ENCODE results near the gene EHD4. TPM values are rescaled to one million over a fixed set of nuclear protein-coding genes. Genes with fewer than 3 reads are reported as not detected.

EHD4 gene
- total RNA-seq, 1 donor from 2014 or later = 21.1 TPM

DNA sequence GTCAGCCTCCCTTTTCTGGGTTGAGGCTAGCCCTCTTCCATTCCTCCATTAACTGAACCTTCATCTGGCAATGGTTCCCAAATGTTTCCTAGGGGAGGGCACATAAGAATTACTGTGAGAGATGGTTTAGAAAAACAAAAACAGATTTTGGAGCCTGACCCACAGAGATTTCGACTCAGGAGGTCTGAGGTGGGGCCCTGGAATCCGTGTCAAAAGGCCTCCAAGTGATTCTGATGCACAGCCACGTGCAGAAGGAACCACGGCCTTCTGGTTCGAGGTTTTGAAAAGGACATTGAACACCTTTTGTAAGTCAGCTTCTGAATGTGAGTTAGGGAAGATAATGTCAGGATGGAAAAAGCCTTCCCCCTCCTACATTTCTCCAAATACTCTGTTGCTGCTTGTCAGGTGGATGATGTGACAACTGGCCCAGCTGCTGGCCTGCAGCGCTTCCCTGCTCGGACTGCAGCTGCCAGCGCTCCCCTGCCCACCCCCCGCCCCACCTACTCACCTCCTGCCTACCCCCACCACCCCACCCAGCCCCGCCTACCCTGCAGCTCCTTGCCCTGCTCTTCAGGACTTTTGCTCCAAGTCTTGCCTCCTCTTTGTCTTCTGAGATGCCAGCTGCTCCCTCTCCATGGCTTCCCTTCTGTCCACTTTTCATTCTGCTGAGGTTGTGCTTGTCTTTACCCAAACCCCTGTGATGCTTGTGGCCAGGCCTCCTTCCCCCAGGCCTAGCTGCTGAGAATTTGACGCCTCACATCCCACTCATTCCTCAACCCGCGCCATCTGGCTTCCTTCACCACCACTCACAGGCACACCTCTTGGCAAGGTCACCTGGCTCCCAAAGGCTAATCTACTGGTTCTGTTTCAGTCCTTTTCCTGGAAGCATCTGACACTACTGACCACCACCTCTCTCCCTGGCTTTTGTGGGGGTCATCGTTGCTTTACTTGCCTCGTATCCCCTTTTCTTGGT is 6.6 kb downstream of the EHD4 start:
- no peak for DNase-seq (ENCODE audit: low read depth)
- H3K4me3 ChIP-seq (ENCODE audit: low read depth, low read length) = no peak overlapping the region
- no peak for FAIRE-seq

GRCh38 chr15:41961595-41962202 is 10.7 kb downstream of the EHD4 start:
- H3K36me3 ChIP-seq (ENCODE audit: control insufficient read depth, insufficient read depth, low read length) = peaks cover 7% of the 10 kb centered on the region
- no peaks in the 10 kb centered on the region for H3K27me3 ChIP-seq (ENCODE audit: control insufficient read depth, insufficient read depth, low read length)
- TF ChIP-seq CTCF (IDR thresholded peaks at IDR 0.05; ENCODE audit: insufficient read depth, low read length, severe bottlenecking) = no peak
- no peak for FAIRE-seq
- no peak for DNase-seq (ENCODE audit: low read depth)
- H3K4me3 ChIP-seq (ENCODE audit: low read depth, low read length) = no peak overlapping the region

More for the DNA sequence above, 6.6 kb downstream of the EHD4 start:
- no peak for TF ChIP-seq CTCF (IDR thresholded peaks at IDR 0.05; ENCODE audit: insufficient read depth, low read length, severe bottlenecking)
- Histone ChIP-seq H3K27me3 (ENCODE audit: control insufficient read depth, insufficient read depth, low read length) (no peaks in the 10 kb centered on the region), H3K36me3 (ENCODE audit: control insufficient read depth, insufficient read depth, low read length) (peaks cover 1% of the 10 kb centered on the region)

GRCh38 chr15:41961001-41961518 is 11.3 kb downstream of the EHD4 start:
- TF ChIP-seq CTCF (IDR thresholded peaks at IDR 0.05; ENCODE audit: insufficient read depth, low read length, severe bottlenecking) = no peak
- Histone ChIP-seq H3K36me3 (ENCODE audit: control insufficient read depth, insufficient read depth, low read length) (peaks cover 8% of the 10 kb centered on the region), H3K27me3 (ENCODE audit: control insufficient read depth, insufficient read depth, low read length) (no peaks in the 10 kb centered on the region), H3K4me3 (ENCODE audit: low read depth, low read length) (no peak overlapping the region)
- peak; percentile 50 for DNase-seq (ENCODE audit: low read depth)
- no peak for FAIRE-seq

- no peak overlapping the region for H3K4me3 ChIP-seq (ENCODE audit: low read depth, low read length)
- FAIRE-seq (no peak), DNase-seq (ENCODE audit: low read depth) (no peak)
- TF ChIP-seq CTCF (IDR thresholded peaks at IDR 0.05; ENCODE audit: insufficient read depth, low read length, severe bottlenecking) = no peak
- no peaks in the 10 kb centered on the region for H3K27me3 ChIP-seq (ENCODE audit: control insufficient read depth, insufficient read depth, low read length)
- peaks cover 14% of the 10 kb centered on the region for H3K36me3 ChIP-seq (ENCODE audit: control insufficient read depth, insufficient read depth, low read length)
Observed at GRCh38 chr15:41958002-41958420, 14.3 kb downstream of the EHD4 start.

GRCh38 chr15:41957021-41957897 is 15.1 kb downstream of the EHD4 start:
- peaks cover 17% of the 10 kb centered on the region for H3K36me3 ChIP-seq (ENCODE audit: control insufficient read depth, insufficient read depth, low read length)
- H3K4me3 ChIP-seq (ENCODE audit: low read depth, low read length) = no peak overlapping the region
- no peaks in the 10 kb centered on the region for H3K27me3 ChIP-seq (ENCODE audit: control insufficient read depth, insufficient read depth, low read length)
- FAIRE-seq = no peak
- DNase-seq (ENCODE audit: low read depth) = no peak
- no peak for TF ChIP-seq CTCF (IDR thresholded peaks at IDR 0.05; ENCODE audit: insufficient read depth, low read length, severe bottlenecking)
